AG20443 (cell line): ENCODE measurements around the gene SENP8.
A peak's percentile ranks its signal among the peaks of the same experiment; 100 is the strongest.
"Not testable (repeated sequence)": the region's sequence is repeated elsewhere in the genome, so short reads cannot be mapped to it uniquely, and the experiment has no call there.

Experiments used
- DNase-seq: peaks from one replicate; pipeline ENCODE4 v3.0.0; 2012; ENCODE audit warnings: low spot score, mixed read lengths

The SENP8 gene

DNA sequence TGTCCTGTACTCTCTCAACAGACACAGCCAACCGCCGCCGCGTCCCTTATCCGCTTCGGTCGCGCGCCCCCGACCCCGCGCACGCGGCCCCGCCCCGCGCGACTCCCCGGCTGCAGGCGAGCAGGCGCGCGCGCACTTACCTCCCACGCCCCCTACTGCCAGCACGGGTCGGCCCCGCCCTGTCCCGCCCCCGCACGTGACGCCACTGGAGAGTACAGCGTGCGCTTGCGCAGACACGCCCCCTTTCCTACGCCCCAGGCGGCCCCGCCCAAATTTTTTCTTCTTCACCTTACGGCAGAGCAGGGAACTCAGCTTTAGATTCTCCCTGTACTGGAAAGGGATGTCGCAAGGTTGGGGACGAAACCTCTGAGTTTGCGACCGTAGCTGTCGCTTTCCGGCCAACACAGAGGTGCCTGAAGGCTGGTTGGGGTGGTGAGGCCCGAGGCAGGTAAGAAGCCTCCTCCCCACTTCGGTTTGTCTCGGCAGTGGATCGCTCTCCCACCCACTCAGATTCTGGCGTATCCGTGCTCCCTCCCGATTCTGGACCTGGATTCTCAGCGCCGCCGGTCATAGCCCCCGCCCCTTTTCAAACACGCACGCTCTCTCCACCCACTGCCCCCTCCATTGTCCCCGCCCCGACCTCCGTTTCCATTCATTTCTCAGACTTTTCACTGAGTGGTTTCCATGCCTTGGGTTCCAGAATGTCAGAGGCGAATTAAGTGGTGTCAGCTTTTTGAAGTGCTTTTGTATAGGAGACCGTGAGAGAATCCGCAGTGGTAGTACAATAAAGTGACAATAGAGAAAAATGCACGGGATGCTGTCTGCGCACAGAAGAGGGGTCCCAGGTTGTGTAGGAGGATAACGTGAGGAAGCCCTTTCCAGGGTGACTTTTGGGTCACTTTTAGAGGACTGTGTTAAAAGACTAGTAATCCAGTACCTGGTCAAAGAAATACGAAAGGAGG, at the start of gene SENP8, which contains the start of gene MYO9A:
SENP8 (plus strand) TSS at position 387 of the 962 bp plus-strand sequence. CDS start 21,221 bp downstream, outside the sequence.
MYO9A (minus strand) TSS at position 134 of the 962 bp plus-strand sequence. CDS start 71,587 bp downstream, outside the sequence.
- DNase-seq = peak; percentile 99

DNA sequence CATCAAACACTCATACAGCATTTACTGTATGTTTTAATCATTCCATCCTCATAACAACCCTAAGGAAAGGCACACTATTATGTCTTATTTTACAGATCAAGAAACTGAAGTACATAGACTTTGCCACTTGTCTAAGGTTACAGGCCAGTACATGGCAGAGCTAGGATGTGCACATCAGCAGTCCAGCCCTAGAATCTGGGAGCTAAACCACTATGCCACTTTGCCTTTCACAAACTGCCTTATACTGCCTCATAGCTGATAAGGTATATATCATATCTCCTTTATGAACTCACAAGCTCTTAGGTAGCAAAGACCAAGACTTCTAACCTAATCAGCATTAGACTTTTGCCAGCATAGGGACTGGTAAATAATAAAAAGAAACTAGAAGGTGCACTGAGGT, 49.3 kb upstream of the SENP8 start:
- DNase-seq = no peak

DNA sequence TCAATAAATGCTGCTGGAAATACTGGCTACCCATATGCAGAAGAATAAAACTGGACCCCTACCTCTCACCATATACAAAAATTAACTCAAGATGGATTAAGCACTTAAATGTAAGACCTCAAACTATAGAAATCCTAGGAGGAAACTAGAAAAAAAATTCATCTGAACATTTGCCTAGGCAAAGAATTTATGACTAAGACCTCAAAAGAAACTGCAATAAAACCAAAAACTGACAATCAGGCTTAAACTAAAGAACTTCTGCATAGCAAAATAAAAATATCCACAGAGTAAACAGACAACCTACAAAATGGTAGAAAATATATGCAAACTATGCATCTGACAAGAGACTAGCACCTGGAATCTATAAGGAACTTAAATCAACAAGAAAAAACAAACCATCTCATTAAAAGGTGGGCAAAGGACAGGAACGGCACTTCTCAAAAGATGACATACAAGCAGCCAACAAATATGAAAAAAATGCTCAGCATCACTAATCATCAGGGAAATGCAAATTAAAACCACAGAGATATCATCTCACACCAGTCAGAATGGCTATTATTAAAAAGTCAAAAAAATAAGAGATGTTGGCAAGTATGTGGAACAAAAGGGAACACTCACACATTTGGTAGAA, 47.3 kb upstream of the SENP8 start:
- DNase-seq = no peak

DNA sequence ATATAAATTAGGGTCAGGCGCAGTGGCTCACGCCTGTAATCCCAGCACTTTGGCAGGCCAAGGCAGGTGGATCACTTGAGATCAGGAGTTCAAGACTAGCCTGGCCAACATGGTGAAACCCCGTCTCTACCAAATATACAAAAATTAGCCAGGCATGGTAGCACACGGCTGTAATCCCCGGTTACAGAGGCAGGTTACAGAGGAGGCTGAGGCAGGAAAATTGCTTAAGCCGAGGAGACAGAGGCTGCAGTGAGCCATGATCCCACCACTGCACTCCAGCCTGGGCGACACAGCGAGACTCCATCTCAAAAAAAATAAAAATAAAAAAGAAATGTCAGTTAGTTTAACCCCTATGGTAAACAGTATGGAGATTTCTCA, 46.8 kb upstream of the SENP8 start:
- DNase-seq = not testable (repeated sequence)

DNA sequence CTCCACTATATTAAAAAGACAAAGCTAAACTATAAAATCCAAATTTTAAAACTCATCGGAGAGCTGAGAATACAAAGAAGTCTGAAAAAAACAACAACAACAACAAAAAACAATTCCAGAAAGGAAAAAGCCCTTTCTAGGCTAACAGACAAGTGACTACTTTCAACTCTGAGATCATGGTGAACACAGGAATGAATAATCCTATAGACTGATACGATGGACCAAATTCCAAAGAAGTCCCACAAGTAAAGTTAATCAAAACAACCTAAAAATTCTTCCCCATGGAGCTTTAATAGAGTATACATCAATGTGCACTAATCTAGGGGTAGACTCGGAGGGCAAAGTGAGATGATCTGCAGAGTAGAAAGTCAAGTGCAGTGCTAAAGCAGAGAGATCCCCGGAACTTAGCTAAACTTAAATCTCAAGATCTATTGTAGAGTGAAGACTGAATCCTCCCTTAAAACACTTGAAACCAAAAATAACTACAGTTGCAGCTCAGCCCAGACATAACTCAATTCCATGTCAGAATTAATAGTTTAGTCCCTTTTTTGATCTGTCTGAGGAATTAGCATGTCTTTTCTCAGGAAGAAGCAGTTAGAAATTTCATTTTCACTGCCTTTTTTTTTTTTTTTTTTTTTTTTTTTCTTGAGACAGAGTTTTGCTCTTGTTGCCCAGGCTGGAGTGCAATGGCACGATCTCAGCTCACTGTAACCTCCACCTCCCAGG, 43.7 kb upstream of the SENP8 start:
- no peak for DNase-seq

DNA sequence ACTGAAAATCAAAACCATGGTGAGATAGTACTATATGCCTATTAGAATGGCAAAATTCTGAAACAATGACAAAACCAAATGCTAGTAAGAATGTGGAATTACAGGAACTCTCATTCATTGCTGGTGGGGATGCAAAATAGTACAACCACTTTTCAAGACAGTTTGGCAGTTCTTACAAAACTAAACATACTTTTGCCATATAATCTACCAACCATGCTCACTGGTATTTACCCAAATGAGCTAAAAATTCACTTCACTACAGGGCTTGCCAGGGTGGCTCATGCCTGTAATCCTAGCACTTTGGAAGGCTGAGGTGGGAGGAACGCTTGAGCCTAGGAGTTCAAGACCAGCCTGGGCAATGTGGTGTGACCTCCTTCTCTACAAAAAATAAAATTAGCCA, 40.3 kb upstream of the SENP8 start:
- DNase-seq = no peak

DNA sequence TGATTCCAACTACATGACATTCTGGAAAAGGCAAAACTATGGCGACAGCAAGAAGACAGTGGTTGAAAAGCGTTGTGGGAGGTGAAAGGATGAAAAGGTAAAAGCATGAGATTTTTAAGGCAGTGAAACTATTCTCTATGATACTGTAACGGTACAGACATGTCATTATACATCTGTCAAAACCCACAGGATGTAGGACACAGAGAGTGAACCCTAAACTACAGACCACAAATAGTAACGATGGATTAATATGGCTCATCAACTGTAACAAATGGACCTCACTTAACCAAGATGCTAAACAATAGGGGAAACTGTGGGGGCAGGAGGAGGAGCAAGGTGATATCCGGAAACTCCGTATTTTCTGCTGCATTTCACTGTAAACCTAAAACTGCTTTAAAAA, 39.3 kb upstream of the SENP8 start:
- DNase-seq = no peak

DNA sequence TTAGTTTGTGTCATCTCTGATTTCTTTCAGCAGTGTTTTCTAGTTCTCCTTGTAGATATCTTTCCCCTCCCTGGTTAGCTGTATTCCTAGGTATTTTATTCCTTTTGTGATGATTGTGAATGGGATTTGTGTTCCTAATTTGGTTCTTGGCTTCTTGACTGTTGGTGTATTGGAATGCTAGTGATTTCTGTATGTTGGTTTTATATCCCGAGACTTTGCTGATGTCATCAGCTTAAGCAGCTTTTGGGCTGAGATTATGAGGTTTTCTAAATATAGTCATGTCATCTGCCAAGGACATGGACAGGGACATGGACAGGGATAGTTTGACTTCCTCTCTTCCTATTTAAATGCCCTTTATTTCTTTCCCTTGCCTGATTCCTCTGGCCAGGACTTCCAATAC, 36.0 kb upstream of the SENP8 start:
- no peak for DNase-seq

DNA sequence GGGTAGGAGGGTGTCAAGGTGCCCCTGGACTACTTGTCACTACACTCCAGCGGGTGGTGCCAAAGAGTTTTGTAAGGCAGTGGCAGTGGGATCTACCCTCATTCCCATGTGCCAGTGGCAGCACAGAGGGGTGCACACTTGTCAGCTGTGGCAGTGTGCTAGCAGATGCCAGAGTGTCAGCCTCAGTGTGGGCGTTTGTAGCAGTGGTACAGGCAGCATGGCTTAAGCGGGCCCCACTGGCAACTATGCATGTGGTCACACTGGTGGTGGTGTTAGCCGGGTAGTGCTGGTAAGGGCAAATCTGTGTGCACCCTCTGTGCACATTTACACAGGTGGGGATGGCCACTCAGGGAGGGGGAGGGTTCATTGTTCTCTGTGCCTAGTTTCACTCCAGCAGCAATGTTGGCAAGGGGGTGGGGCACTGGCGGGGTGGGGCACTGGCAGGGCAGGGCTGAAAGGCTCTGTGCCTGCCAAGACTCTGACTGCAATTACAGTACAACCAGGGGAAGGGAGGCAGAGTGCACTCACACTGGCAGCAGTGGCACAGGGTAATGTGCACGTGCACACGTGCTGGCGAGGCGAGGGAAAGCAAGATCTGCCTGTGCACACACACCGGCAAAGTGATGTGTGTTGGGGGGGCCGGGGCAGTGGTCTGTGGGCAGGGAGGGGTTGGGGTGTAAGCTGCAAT, 32.0 kb upstream of the SENP8 start:
- no peak for DNase-seq

DNA sequence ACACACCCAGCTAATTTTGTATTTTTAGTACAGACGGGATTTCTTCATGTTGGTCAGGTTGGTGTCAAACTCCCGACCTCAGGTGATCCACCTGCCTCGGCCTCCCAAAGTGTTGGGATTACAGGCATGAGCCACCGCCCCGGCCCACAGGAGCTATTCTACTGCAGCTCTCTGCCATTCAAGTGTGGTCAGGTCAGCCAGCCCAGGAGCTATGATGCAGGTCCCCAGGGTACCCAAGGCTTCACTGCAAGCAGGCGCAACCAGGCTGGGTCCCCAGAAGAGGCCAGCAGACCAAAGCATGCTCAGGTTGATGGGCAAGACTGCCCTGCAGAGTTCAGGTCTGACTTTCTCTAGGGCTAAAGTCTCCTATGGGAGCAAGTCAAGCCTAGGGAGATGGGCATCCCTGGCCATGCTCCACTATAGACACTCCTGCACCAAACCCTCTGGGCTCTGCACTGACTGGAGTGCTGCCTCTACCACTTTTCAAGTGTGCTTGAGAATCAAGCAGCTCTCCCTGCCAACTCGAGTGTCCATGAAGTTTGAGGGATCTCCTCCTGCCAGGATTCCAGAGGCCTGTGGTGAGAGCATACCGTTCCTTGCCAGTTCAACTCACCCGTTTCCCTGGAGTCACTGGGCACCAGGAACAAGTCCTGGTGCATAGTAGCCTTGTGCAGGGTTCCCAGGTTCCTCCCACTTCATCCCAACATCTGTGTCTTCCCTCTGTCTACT, 31.1 kb upstream of the SENP8 start:
- no peak for DNase-seq

DNA sequence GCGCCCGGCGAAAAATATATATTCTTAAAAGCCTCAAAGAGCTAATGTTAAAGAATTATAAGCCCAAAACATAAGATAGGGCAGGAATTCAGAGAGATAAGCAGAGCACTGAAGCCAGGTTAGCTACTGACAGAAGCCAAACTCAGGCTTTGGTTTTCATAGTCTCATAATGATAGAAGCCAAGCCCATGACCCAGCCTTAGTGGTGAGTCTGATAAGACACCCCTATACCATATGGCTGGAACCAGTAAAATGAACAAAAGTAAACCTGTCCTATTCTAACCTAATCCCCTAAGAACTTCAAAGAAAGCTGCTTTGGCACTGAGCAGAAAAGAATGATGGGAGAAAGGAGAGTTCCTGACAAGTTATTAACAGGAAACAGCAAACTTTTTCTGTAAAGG, 26.2 kb upstream of the SENP8 start:
- DNase-seq = no peak

DNA sequence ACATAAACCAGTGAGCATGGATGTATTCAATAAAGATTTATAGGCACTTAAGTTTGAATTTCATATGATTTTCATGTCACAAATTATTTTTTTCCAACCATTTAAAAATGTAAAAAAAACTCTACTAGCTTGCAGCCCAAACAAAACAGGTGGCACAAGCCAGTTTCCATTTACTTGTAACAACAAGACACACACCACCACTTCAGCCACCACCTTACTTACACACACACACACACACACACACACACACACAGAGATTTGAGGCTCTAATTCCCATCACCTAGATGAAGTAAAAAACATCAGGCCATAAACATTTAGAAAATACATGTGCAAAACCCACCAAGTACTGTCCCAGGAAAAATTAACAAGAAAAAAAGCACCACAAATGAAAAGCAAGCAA, 25.5 kb upstream of the SENP8 start:
- no peak for DNase-seq

DNA sequence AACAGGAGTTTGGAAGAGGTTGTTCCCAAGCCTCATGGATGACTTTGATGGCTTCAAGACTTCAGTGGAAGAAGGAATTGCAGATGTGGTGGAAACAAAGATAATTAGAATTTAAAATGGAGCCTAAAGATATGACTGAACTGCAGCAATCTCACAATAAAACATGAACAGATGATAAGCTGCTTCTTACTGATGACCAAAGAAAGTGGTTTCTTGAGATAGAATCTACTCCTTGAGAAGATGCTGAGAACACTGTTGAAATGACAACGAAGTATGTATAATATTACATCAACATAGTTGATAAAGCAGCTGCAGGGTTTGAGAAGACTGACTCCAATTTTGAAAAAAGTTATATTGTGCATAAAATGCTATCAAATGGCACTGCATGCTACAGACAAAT, 21.4 kb upstream of the SENP8 start:
- DNase-seq = no peak

DNA sequence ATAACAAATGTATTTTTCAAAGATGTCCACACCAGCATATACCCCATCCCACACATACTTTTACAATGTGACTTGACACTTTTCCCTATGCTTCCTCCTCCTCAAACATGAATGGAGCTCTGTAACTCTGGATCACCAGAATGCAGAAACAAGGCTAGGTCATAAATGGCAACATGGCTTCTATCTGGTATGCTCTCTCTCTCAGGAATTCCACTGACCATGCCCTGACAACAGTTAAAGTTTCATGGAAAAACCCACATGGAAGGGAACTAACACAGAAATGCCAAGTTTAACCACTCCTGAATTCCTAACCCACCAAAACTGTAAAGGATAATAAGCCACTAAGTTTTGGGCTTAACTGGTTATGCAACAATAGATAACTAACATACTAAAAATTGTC, 20.2 kb upstream of the SENP8 start:
- peak; percentile 44 for DNase-seq

DNA sequence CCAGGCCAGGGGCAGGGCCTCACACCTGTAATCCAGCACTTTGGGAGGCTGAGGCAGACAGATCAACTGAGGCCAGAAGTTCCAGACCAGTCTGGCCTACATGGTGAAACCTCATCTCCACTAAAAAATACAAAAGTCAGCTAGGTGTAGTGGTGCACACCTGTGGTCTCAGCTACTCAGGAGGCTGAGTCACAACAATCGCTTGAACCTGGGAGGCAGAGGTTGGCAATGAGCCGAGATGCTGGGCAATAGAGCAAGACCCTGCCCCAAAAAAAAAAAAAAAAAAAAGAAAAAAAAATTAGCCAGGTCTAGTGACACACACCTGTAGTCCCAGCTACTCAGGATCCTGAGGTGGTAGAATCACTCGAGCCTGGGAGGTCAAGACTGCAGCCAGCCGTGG, 19.0 kb upstream of the SENP8 start:
- no peak for DNase-seq

DNA sequence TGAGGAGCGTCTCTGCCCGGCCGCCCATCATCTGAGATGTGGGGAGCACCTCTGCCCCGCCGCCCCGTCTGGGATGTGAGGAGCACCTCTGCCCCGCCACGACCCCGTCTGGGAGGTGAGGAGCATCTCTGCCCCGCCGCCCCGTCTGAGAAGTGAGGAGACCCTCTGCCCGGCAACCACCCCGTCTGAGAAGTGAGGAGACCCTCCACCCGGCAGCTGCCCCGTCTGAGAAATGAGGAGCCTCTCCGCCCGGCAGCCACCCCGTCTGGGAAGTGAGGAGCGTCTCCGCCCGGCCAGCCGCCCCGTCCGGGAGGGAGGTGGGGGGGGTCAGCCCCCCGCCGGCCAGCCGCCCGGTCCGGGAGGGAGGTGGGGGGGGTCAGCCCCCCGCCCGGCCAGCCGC, 17.7 kb upstream of the SENP8 start:
- not testable (repeated sequence) for DNase-seq

DNA sequence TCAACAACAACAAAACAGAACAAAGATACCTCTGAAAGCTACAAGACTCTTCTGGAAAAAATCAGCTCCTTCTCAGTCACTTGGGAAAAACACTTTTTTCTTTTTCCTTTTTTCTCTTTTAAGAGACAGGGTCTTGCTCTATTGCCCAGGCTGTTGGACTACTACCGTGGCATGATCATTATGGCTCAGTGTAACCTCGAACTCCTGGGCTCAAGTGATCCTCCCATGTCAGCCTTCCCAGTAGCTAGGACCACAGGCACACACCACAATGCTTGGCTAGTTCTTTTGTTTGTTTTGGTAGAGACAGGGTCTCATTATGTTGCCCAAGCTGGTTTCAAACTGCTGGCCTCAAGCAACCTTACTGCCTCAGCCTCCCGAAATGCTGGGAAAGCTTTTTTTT, 13.1 kb upstream of the SENP8 start:
- DNase-seq = no peak

DNA sequence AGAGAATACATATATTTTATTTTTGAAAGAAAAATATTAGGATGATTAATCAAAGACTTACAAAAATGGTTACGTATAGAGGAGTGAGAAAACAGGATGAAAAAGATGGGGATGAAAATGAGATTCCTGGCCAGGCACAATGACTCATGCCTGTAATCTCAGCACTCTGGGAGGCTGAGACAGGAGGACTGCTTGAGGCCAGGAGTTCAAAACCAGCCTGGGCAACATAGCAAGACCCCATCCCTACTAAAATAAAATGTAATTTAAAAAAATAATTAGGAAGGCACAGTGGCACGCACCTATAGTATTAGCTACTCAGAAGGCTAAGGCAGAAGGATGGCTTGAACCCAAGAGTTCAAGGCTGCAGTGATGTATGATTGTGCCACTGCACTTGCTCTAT, 12.1 kb upstream of the SENP8 start:
- DNase-seq = no peak

DNA sequence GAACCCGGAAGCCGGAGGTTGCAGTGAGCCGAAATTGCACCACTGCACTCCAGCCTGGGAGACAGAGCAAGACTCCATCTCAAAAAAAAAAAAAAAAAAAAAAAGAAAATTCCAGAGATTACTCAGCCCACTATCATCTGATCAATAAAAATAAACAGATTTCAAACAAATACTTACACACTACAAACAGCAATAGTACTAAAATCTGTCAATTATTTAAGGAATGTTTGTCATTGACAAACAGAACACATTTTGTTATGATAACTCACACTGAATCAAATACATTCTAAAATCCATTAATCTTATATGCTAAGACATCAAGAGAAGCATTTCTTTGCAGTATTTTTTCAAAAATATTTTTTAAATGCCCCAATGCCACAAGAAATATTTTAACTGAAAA, 7.8 kb upstream of the SENP8 start:
- no peak for DNase-seq

DNA sequence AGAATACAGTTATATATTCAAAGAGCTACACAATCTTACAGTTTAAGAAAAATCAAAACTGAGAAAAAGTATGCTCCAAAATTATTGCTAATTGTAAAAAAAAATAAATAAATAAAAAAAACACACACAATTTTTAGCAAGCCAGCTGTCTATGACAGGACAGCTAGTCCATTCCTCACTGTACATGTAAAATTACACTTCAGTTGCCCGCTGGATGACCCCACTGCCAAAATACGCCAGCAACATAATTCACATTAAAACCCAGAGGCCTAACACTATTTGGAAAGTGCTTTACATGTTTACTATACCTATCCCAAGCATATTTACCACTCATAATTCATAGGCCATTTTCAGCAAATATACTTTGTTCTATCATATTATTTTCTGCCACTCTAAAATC, 6.1 kb upstream of the SENP8 start:
- DNase-seq = no peak

DNA sequence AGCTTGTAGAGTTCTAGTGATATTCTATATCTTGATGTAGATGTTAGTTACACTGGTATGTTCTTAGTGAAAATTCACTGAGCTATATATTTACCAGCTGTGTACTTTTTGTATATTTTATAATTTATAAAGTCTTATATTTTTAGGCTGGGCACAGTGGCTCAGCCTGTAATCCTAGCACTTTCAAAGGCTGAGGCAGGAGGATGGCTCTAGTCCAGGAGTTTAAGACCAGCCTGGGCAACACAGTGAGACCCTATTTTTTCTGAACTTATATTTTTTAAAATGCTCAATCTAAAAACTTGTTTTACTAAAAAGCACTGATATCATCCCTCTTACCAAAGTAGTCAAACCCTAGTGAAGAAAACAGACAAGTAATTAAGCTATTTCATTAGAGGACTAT, 5.4 kb upstream of the SENP8 start:
- DNase-seq = no peak
